SK-N-SH (cell line): ENCODE measurements around the gene VEGFD.

ENCODE experiments used
- CTCF ChIP-seq: fragments of 200-600 bp; sonication (generic); IDR thresholded peaks from 2 replicates; pipeline ENCODE4 v1.6.1; 2017; ENCODE audit warnings: antibody characterized with exemption, mild to moderate bottlenecking, moderate library complexity
- EP300 ChIP-seq, 2 experiments: IDR thresholded peaks; 2 replicates each; pipeline versions ENCODE4 v1.4.0 to v1.6.1; 2012; ENCODE audit warnings: borderline replicate concordance in 1 of 2, low read depth in 1 of 2, low read length in 1 of 2
- JUND ChIP-seq: IDR thresholded peaks from 2 replicates; pipeline ENCODE4 v1.4.0; 2012
- POLR2AphosphoS5 ChIP-seq: IDR thresholded peaks from 2 replicates; pipeline ENCODE4 v1.6.1; 2012; ENCODE audit warnings: low read depth, low read length
- REST ChIP-seq: IDR thresholded peaks from 2 replicates; pipeline ENCODE4 v1.6.1; 2012; ENCODE audit warnings: mild to moderate bottlenecking, low read depth, low read length, moderate library complexity
- RFX5 ChIP-seq: IDR thresholded peaks from 2 replicates; pipeline ENCODE4 v1.6.1; 2012; ENCODE audit warnings: mild to moderate bottlenecking, improper control_type of control experiment, low read length
- SIN3A ChIP-seq: IDR thresholded peaks from 2 replicates; pipeline ENCODE4 v1.6.1; 2012; ENCODE audit warnings: low read depth, mild to moderate bottlenecking, low read length, moderate library complexity, borderline replicate concordance
- TAF1 ChIP-seq: IDR thresholded peaks from 2 replicates; pipeline ENCODE4 v1.6.1; 2012; ENCODE audit warnings: low read depth, mild to moderate bottlenecking, low read length, moderate library complexity, borderline replicate concordance
- TCF12 ChIP-seq: IDR thresholded peaks from 2 replicates; pipeline ENCODE4 v1.4.0; 2012
- YY1 ChIP-seq: IDR thresholded peaks from 2 replicates; pipeline ENCODE4 v1.4.0; 2012; ENCODE audit warnings: low read depth, mild to moderate bottlenecking

- no peak for TF ChIP-seq CTCF
- TF ChIP-seq SIN3A = no peak
- no peak for TF ChIP-seq EP300 (IDR thresholded peaks at IDR 0.05; ENCODE audit: borderline replicate concordance in 1 of 2, low read depth in 1 of 2, low read length in 1 of 2)
- no peak for TF ChIP-seq YY1
- TF ChIP-seq TCF12 = no peak
- no peak for TF ChIP-seq TAF1
- no peak for TF ChIP-seq RFX5
- TF ChIP-seq REST = no peak
- no peak for TF ChIP-seq POLR2AphosphoS5
- TF ChIP-seq JUND = no peak
Observed at GRCh38 chrX:15413101-15413500, 28.9 kb upstream of the VEGFD start.
